ENCODE measurements around the gene FLOT1. TPM values are rescaled to one million over a fixed set of nuclear protein-coding genes. Genes with fewer than 3 reads are reported as not detected.

The FLOT1 gene
- total and polyA plus RNA-seq, 2 of the 13 experiments (the other 11 are each of a cell fraction or from before 2014, with no cell fraction given) = 82.3 to 130 TPM

- TF ChIP-seq ZBTB49 (CRISPR knock-in tag; IDR thresholded peaks at IDR 0.05; ENCODE audit: borderline replicate concordance) (no peak), ZNF781 (CRISPR knock-in tag; IDR thresholded peaks at IDR 0.05; ENCODE audit: borderline replicate concordance, not compliant biosample characterization) (peak; percentile 24), SMARCC2 (IDR thresholded peaks at IDR 0.05) (no peak), REL (CRISPR knock-in tag; conservative IDR thresholded peaks at IDR 0.05) (peak; percentile 74; the same call in 1 of the 2 replicates), ZNF816 (CRISPR knock-in tag; IDR thresholded peaks at IDR 0.05; ENCODE audit: borderline replicate concordance) (no peak; the same call in 1 of the 2 replicates), DNMT3B (CRISPR knock-in tag; conservative IDR thresholded peaks at IDR 0.05) (0 out of 2 replicates have a peak, but pooled peaks have one; percentile 3), JUND (CRISPR knock-in tag; IDR thresholded peaks at IDR 0.05) (peak; percentile 99), DNMT1 (CRISPR knock-in tag; IDR thresholded peaks at IDR 0.05) (0 out of 2 replicates have a peak, but pooled peaks have one; percentile 44), ZC3H13 (CRISPR knock-in tag; IDR thresholded peaks at IDR 0.05) (peak; percentile 52), ZNF839 (CRISPR knock-in tag; IDR thresholded peaks at IDR 0.05; ENCODE audit: borderline replicate concordance) (no peak), SOX5 (CRISPR knock-in tag; IDR thresholded peaks at IDR 0.05; ENCODE audit: borderline replicate concordance) (peak; percentile 94), ZNF24 (IDR thresholded peaks at IDR 0.05) (no peak), ZNF512 (CRISPR knock-in tag; IDR thresholded peaks at IDR 0.05) (no peak), KDM5B (CRISPR knock-in tag; IDR thresholded peaks at IDR 0.05; ENCODE audit: borderline replicate concordance) (peak; percentile 51; the same call in 1 of the 2 replicates), HNRNPUL1 (IDR thresholded peaks at IDR 0.05; ENCODE audit: low read depth, low read length) (no peak), ATF7 (IDR thresholded peaks at IDR 0.05) (no peak; the same call in 1 of the 2 replicates), ATF7 (CRISPR knock-in tag; IDR thresholded peaks at IDR 0.05) (peak; percentile 61; the same call in 1 of the 2 replicates), NR1H2 (CRISPR knock-in tag; IDR thresholded peaks at IDR 0.05; ENCODE audit: borderline replicate concordance, low read depth) (no peak), ZNF414 (CRISPR knock-in tag; IDR thresholded peaks at IDR 0.05) (no peak; the same call in 1 of the 2 replicates), ZNF737 (CRISPR knock-in tag; IDR thresholded peaks at IDR 0.05; ENCODE audit: borderline replicate concordance) (no peak), EHMT2 (IDR thresholded peaks at IDR 0.05; ENCODE audit: borderline replicate concordance, low read depth, low read length) (no peak), SRSF9 (IDR thresholded peaks at IDR 0.05; ENCODE audit: borderline replicate concordance, insufficient read depth, low read depth, low read length, poor library complexity, severe bottlenecking) (no peak), FLYWCH1 (CRISPR knock-in tag; IDR thresholded peaks at IDR 0.05) (no peak; the same call in 1 of the 2 replicates), SNAI1 (CRISPR knock-in tag; IDR thresholded peaks at IDR 0.05; ENCODE audit: borderline replicate concordance) (peak; percentile 65; the same call in 1 of the 2 replicates), ZNF34 (CRISPR knock-in tag; IDR thresholded peaks at IDR 0.05; ENCODE audit: borderline replicate concordance) (no peak), DMAP1 (CRISPR knock-in tag; IDR thresholded peaks at IDR 0.05) (peak; percentile 82)
These were observed 26.8 kb upstream of the FLOT1 start (continued) for GRCh38 chr6:30769088-30769852.
